Esophagus muscularis mucosa (tissue), 4 donors: ENCODE measurements around the gene EIF2S3. TPM values are rescaled to one million over a fixed set of nuclear protein-coding genes. Genes with fewer than 3 reads are reported as not detected.

Experiments
- DNase-seq: peaks from one replicate; pipeline ENCODE4 v3.0.0-alpha.2; 2017; ENCODE audit errors: extremely low spot score
- H3K27ac ChIP-seq, 4 donors: fragments of 200-600 bp; sonication (generic); replicated peaks in 1 of 4; 1 replicate in 3 of 4; 2 replicates in 1 of 4; pipeline ENCODE4 v1.5.1; 2016 to 2019; ENCODE audit warnings: mild to moderate bottlenecking in 1 of 4
- H3K27me3 ChIP-seq, 4 donors: fragments of 200-600 bp; sonication (generic); one replicate each; pipeline versions ENCODE4 v1.5.1 to v1.6.0; 2016 to 2019
- H3K36me3 ChIP-seq, 4 donors: fragments of 200-600 bp; sonication (generic); one replicate each; pipeline ENCODE4 v1.5.1; 2016 to 2019
- H3K4me1 ChIP-seq, 4 donors: fragments of 200-600 bp; sonication (generic); one replicate each; pipeline ENCODE4 v1.5.1; 2016 to 2019
- H3K4me3 ChIP-seq, 4 donors: fragments of 200-600 bp; sonication (generic); 1 replicate in 2 of 4; 2 replicates in 2 of 4; pipeline ENCODE4 v1.5.1; 2016 to 2019; ENCODE audit warnings: mild to moderate bottlenecking in 4 of 4, moderate library complexity in 1 of 4
- H3K9me3 ChIP-seq, 4 donors: fragments of 200-600 bp; sonication (generic); 1 replicate in 3 of 4; 2 replicates in 1 of 4; pipeline ENCODE4 v1.5.1; 2016 to 2019
- EP300 ChIP-seq: sonication (generic); formaldehyde crosslinking; IDR thresholded peaks from one replicate; pipeline ENCODE4 v1.6.1; 2017; ENCODE audit warnings: antibody characterized with exemption
- POLR2A ChIP-seq: fragments of 450-650 bp; IDR thresholded peaks from one replicate; pipeline ENCODE4 v1.6.1; 2017; ENCODE audit warnings: antibody characterized with exemption, moderate library complexity, mild to moderate bottlenecking, low read depth
- POLR2AphosphoS5 ChIP-seq, 2 donors: sonication (generic); formaldehyde crosslinking; IDR thresholded peaks; one replicate each; pipeline ENCODE4 v1.6.1; 2017; ENCODE audit warnings: antibody characterized with exemption in 2 of 2
- WGBS: methylation state at CpG from one replicate; pipeline ENCODE4 v1.1.5; 2018; 5-methylcytosine and 5-hydroxymethylcytosine counted together
- intact Hi-C: fragments of 100-400 bp; cut with DNase I; formaldehyde crosslinking; loops from one replicate; pipeline ENCODE4 v1.15.1; 2023
- total RNA-seq, 4 donors: library from RNA; depleted of rRNA; stranded (reverse); fragments of >200 nt; gene quantifications; one replicate each; pipeline versions ENCODE4 v1.1.0 to v1.2.1, GENCODE V29; 2016
- TF ChIP-seq, protein P1 (sequence below), 3 experiments: fragments of 200-600 bp in 2 of 3; fragments of 450-650 bp in 1 of 3; sonication (generic) in 2 of 3; IDR thresholded peaks; one replicate each; pipeline ENCODE4 v1.5.1; 2017 to 2019; ENCODE audit warnings: antibody characterized with exemption in 3 of 3, mild to moderate bottlenecking in 2 of 3, moderate library complexity in 1 of 3

Gene EIF2S3
- total RNA-seq, 4 donors from 2014 or later, result 116 to 159 (median 126) TPM

DNA sequence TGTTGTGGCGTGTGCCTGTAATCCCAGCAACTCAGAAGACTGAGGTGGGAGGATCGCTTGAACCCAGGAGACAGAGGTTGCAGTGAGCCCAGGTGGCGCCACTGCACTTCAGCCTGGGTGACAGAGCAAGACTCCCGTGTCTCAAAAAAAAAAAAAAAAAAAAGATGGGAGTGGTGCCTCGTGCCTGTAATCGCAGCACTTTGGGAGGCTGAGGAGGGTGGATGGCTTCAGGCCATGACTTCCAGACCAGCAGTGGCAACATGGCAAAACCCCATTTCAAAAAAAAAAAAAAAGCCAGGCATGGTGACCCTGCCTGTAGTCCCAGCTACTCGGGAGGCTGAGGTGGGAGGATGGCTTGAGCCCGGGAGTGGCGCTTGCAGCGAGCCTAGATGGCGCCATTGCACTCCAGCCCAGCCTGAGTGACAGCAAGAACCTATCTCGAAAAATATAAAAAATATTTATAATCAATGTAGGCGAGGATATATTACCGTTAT lies 27.0 kb downstream of the EIF2S3 start:
- WGBS, result 28% methylated on average over 14 of the region's 14 CpGs
- TF ChIP-seq EP300, result no peak
- TF ChIP-seq, protein P1, sequence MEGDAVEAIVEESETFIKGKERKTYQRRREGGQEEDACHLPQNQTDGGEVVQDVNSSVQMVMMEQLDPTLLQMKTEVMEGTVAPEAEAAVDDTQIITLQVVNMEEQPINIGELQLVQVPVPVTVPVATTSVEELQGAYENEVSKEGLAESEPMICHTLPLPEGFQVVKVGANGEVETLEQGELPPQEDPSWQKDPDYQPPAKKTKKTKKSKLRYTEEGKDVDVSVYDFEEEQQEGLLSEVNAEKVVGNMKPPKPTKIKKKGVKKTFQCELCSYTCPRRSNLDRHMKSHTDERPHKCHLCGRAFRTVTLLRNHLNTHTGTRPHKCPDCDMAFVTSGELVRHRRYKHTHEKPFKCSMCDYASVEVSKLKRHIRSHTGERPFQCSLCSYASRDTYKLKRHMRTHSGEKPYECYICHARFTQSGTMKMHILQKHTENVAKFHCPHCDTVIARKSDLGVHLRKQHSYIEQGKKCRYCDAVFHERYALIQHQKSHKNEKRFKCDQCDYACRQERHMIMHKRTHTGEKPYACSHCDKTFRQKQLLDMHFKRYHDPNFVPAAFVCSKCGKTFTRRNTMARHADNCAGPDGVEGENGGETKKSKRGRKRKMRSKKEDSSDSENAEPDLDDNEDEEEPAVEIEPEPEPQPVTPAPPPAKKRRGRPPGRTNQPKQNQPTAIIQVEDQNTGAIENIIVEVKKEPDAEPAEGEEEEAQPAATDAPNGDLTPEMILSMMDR (IDR thresholded peaks at IDR 0.05), result peak; percentile 30 to 45 (median 36)
- Histone ChIP-seq H3K4me1 (no peaks in the 10 kb centered on the region), H3K4me3 (no peak overlapping the region), H3K27ac (no peak overlapping the region), H3K27me3 (no peaks in the 10 kb centered on the region), H3K36me3 (peaks cover 0 to 16% (median 15%) of the 10 kb centered on the region in 4 donors), H3K9me3 (no peaks in the 10 kb centered on the region)
- intact Hi-C loops, result loop anchor here (2.0 kb wide), 2 partner anchors 69 to 161 kb away; no protein-coding TSS in a partner anchor
- DNase-seq, result no peak

DNA sequence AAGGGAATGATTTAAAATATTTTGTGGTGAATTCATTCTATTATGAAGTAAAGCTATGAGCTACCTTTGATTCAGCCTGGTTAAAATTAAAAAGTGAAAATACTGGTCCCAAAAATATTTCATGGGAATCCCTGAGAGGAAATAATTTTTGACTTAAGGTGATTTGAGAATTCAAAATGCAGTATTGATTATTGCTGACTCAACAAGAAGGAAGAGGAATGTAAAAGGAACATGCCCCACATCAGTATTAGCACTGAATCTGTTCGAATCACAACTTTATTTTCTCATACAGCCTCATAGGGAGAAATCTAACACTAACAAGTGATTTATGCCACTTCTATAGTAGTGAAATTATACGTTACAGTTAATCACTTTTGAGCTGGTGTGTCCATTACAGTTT lies 27.7 kb downstream of the EIF2S3 start:
- intact Hi-C loops, result loop anchor here (2.0 kb wide), 1 partner anchor 160 kb away; no protein-coding TSS in a partner anchor
- no peak for TF ChIP-seq EP300
- TF ChIP-seq, protein P1 (IDR thresholded peaks at IDR 0.05), result no peak
- no peak for TF ChIP-seq POLR2AphosphoS5 (IDR thresholded peaks at IDR 0.05)
- TF ChIP-seq POLR2A, result no peak
- Histone ChIP-seq H3K36me3 (peaks cover 0 to 8% (median 8%) of the 10 kb centered on the region in 4 donors), H3K27ac (no peak overlapping the region), H3K4me3 (no peak overlapping the region), H3K9me3 (no peaks in the 10 kb centered on the region), H3K4me1 (no peaks in the 10 kb centered on the region), H3K27me3 (no peaks in the 10 kb centered on the region)
- DNase-seq, result no peak
- 59% methylated on average over 2 of the region's 2 CpGs for WGBS

DNA sequence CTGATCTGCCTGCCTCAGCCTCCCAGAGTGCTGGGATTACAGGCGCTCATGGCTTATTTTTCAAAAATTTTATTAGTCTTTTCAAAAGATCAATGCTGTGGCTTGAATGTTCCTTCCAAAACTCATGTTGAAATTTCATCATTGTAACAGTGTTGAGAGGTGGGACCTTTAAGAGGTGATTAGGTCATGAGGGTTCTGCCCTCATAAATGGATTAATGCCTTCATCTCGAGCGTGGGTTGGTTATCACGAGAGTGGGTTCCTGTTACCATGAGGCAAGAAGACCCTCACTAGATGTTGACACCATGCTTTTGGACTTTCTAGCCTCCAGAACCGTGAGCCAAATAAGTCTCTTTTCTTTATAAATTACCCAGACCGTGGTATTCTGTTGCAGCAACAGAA lies 30.3 kb downstream of the EIF2S3 start:
- intact Hi-C loops, result no loop called here
- TF ChIP-seq POLR2A (no peak), EP300 (no peak), POLR2AphosphoS5 (IDR thresholded peaks at IDR 0.05) (no peak)
- TF ChIP-seq, protein P1 (IDR thresholded peaks at IDR 0.05), result no peak
- WGBS, result 88% methylated on average over 6 of the region's 6 CpGs

DNA sequence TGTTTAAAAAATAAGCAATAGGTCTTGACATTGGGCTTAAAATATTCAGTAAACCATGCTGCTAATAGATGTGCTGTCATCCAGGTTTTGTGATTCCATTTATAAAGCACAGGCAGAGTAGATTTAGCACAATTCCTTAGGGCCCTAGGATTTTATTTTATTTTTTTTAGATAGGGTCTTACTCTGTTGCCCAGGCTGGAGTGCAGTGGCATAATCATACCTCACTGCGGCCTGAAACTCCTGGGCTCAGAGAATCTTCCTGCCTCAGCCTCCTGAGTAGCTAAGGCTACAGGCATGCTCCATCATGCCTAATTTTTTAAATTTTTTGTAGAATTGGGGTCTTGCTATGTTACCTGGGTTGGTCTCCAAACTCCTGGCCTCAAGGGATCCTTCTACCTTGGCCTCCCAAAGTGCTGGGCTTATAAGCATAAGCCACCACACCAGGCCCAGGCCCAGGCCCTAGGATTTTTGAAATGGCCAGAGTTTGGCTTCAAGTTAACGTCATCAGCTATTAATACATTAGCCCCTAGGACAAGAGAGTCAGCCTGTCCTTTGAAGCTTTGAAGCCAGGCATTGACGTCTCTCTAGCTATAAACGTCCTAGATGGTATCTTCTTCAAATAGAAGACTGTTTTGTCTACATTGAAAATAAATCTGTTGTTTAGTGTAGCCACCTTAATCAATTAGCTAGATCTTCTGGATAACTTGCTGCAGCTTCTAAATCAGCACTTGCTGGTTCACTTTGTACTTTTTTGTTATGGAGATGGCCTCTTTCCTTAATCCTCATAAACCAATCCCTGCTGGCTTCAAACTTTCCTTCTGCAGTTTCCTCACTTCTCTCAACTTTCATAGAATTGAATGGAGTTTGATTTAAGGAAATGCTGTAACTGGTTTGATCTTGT lies 35.8 kb downstream of the EIF2S3 start:
- Histone ChIP-seq H3K4me3 (no peak overlapping the region), H3K9me3 (no peaks in the 10 kb centered on the region), H3K27me3 (no peaks in the 10 kb centered on the region), H3K4me1 (peaks cover 0 to 10% (median 8%) of the 10 kb centered on the region in 4 donors), H3K36me3 (no peaks in the 10 kb centered on the region), H3K27ac (peak overlapping the region in 1 of 4 donors; percentile 4)
- no peak for TF ChIP-seq POLR2A
- TF ChIP-seq, protein P1 (IDR thresholded peaks at IDR 0.05), result no peak
- no peak for TF ChIP-seq POLR2AphosphoS5 (IDR thresholded peaks at IDR 0.05)
- TF ChIP-seq EP300, result no peak
- 62% methylated on average over 4 of the region's 4 CpGs for WGBS
- intact Hi-C loops, result no loop called here
- no peak for DNase-seq

More for the DNA sequence above, 30.3 kb downstream of the EIF2S3 start:
- Histone ChIP-seq H3K27me3 (no peaks in the 10 kb centered on the region), H3K4me1 (no peaks in the 10 kb centered on the region), H3K9me3 (no peaks in the 10 kb centered on the region), H3K27ac (no peak overlapping the region), H3K4me3 (no peak overlapping the region), H3K36me3 (no peaks in the 10 kb centered on the region)
- no peak for DNase-seq
